GM18498 (cell line): ENCODE measurements around the gene FGF2.
"Not testable (repeated sequence)": the region's sequence is repeated elsewhere in the genome, so short reads cannot be mapped to it uniquely, and the experiment has no call there.

Experiments used
- ATAC-seq: cut with Tn5 transposase; IDR thresholded peaks from one replicate; pipeline ENCODE4 v1.9.1; 2021; ENCODE audit warnings: mild to moderate bottlenecking, moderate library complexity; ENCODE audit not compliant: unreplicated experiment

FGF2 gene

DNA sequence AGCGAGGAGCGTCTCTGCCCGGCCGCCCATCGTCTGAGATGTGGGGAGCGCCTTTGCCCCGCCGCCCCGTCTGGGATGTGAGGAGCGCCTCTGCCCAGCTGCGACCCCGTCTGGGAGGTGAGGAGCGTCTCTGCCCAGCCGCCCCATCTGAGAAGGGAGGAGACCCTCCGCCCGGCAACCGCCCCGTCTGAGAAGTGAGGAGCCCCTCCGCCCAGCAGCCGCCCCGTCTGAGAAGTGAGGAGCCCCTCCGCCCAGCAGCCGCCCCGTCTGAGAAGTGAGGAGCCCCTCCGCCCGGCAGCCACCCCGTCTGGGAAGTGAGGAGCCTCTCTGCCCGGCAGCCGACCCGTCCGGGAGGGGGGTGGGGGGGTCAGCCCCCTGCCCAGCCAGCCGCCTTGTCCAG lies 14.8 kb upstream of the FGF2 start:
- not testable (repeated sequence) for ATAC-seq

DNA sequence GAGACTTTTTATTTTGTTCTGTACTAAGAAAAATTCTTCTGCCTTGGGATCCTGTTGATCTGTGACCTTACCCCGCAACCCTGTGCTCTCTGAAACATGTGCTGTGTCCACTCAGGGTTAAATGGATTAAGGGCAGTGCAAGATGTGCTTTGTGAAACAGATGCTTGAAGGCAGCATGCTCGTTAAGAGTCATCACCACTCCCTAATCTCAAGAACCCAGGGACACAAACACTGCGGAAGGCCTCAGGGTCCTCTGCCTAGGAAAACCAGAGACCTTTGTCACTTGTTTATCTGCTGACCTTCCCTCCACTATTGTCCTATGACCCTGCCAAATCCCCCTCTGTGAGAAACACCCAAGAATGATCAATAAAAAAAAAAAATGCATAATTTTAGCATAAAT lies 13.8 kb upstream of the FGF2 start:
- ATAC-seq = not testable (repeated sequence)

DNA sequence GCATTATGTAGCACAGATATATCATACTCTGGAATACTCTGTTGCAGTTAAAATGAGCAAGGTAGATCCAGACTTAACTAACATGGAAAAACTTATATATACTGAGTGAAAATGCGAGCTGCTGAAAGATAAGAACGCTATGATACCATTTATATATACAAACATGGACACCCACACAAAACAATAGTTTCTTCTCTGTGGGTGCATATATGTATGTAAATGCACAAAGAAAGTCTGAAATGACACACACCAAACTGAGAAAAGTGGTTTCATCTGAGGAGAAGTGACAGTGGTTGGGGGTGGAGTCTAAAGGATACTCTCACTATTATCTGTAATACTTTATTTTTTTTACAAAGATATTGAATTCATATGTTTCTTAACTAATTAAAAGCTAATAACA lies 12.2 kb upstream of the FGF2 start:
- peak; percentile 99 for ATAC-seq

DNA sequence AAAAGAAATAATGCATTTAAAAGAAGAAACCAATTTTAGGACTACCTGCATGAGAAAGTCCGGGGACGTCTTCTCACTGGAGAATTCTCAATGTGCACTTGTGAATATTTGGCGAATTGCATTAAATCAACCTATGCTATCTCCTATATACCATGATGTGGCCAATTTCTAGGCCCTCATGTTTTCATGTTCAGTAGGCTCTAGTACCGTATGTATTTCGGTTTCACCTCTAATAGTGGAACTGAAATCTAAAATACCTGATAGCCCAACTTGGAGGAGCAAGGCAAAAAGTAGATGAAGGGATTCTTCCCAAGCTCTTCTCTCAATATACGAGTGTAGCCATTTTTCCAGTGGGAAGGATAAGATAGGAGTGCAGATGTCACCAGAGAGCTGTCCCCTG lies 11.4 kb upstream of the FGF2 start:
- peak; percentile 47 for ATAC-seq

DNA sequence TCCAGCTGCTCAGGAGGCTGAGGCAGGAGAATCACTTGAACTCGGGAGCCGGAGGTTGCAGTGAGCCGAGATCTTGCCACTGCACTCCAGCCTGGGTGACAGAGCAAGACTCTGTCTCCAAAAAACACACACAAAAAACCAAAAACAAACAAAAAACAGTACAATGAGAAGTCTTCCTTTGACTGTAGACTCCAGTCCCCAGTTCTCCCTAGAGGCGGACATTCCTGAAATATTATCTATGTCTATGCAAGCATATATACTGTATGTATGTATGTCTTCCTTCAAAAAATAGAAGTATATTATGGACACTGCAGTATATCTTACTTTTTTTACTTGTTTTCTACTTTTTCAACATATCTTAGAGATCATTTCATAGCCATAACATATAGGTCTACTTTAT lies 10.2 kb upstream of the FGF2 start:
- no peak for ATAC-seq

DNA sequence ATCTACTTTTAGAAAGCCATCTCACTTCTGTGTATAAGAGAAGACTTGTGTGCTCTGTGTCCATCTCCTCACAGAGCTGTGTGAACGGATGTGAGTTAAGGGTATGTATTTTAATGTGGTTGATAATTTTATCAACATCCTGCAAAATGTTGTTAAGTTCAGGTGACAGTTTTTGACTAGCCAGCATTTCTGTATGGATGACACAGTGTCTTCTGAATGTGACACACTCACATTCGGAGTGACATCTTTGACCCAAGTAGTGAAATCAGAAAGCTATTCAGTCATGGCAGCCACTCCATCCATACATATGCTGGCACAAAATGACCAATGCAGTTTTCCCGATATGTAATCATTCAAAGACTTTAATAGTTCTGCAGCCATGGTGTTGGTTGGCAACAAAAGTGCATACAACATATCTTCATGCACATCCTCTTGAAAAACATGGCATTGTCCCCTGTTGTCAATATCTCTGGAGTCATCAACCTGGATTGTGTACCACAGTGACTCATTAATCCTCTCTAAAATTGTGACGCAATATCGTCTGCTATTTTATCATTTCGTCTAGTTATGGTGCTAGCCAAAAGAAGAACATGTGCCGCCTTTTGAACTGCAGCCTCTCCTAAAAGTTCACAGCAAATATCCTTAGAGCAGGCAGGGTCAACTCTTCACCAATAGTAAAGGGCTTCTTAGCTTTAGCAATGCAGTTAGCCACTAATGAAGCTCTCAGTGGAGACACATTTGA lies 6.8 kb upstream of the FGF2 start:
- ATAC-seq = no peak

DNA sequence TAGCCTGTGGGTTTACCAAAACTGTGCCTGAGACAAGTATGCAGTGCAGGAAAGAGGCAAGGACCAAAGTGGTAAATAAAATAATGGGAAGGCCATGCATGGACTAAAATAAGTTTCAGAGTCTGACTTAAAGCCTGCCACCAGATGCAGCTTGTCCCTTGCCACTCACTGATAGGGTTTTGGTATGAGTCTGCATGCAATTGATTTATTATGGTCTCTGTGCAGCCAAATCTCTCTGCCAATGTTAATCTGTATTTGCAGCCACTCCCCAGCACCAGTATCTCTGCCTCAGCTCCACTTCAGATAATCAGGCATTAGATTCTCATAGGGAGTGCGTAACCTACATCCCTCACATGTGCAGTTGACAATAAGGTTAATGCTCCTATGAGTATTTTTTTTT lies 5.5 kb upstream of the FGF2 start:
- ATAC-seq = no peak

DNA sequence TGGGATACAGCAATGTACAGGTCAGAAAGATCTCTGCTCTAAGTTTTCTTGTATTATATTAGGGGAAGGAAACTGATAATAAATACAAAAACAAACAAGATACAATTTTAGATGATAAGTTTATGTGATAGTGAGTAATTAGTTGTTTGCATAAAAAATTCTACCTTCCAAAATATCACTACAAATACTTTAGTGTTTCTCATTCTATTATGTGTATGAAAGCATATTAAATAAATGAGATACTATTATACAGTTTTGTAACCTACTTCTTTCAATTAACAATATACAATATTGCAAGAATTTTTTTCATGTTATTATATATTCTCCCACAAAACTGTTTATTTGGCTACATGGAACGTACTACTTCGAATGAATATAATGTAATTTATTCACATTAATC lies 4.2 kb upstream of the FGF2 start:
- no peak for ATAC-seq

DNA sequence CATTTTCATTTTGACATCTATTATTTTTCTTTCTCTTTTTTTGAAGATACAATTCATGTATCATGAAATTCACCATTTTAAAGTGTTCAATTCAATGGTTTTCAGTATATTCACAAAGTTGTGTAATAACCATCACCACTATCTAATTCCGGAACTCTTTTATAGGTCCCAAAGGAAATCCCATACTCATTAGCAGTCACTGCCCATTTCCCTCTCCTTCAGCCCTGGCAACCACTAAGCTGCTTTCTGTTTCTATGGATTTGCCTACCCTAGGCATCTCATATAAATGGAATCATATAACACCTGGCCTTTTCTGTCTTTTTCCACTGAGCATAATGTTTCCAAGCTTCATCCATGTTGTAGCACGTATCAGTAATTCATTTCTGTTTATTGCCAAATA lies 3.2 kb upstream of the FGF2 start:
- ATAC-seq = no peak

DNA sequence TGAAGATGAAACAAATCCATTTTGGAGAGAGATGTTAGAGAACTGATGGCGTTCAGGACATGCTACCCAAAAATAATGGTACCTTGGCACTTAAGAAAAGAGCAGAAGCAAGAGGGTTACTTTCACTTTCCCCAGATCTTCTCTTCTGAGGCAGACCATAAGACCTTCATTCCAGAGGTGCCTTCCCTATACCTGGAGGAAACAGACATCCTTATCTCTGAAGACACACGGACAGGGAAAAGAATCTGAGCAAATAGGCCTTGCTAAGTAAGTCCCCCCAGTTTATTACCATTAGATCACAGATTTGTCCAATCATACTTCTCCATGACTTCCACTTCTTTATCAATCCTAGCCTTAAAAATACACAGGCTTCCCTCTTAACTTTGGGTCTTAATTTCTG lies 2.0 kb upstream of the FGF2 start:
- ATAC-seq = no peak

DNA sequence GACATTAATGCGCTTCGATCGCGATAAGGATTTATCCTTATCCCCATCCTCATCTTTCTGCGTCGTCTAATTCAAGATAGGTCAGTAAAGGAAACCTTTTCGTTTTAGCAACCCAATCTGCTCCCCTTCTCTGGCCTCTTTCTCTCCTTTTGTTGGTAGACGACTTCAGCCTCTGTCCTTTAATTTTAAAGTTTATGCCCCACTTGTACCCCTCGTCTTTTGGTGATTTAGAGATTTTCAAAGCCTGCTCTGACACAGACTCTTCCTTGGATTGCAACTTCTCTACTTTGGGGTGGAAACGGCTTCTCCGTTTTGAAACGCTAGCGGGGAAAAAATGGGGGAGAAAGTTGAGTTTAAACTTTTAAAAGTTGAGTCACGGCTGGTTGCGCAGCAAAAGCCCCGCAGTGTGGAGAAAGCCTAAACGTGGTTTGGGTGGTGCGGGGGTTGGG lies 528 bp upstream of the FGF2 start:
- no peak for ATAC-seq

DNA sequence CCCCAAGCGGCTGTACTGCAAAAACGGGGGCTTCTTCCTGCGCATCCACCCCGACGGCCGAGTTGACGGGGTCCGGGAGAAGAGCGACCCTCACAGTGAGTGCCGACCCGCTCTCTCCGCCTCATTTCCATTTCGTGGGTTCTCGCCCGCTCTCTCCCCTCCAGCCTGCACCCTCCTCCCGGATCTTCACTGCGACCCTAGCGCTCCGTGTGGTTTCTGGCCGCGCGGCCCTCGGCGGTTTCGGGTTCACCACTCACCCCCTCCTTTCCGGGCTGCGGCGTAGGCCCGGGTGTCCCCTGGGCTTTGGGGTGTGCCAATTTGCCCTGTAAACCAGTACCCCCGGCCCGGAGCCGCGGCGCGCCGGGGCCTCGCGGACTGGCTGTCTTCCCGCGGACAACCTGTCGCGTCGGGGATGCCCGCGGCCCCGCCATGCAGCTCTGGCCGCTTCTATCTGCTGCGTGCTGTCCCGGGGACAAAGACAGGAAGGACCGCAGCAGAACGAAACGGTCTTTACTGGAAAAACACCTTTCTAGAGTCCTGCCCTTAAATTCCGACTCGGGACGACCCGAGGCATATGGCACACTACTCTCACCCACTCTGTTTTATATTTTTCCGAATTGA lies 737 bp downstream of the FGF2 start:
- peak; percentile 61 for ATAC-seq

DNA sequence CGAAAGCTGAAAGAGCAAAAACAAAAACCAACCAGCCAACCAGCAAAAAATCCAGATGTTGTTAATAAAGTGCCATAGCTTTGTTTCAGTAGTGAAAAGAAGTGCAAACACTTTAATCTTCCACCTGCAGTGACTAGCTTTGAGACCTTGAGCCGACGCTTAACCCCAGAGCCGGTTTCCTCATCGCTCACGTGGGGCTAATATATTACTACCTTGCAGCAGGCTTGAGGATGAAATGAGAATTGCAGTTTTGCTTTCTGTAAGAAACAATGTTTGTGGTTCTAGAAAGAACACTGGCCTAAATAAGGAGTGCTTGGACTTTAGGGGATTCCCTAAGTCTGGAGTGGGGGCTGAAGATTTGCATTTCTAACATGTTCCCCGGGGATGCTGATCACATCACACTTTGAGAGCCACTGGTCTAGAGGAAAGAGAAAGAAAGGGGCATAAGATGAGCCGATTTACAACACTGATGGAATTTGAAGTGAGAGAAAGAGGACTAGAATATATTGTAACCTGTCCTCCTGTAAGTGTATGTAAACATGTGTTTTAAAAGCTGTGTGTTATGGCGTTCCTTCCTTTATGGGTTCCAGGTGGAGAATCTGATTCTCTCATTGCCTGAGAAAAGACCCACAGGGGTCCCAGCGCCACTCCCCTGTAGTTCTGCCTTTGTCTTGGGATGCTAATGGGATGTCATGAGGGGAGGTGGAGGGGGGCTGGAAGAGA lies 1.4 kb downstream of the FGF2 start:
- ATAC-seq = peak; percentile 84

DNA sequence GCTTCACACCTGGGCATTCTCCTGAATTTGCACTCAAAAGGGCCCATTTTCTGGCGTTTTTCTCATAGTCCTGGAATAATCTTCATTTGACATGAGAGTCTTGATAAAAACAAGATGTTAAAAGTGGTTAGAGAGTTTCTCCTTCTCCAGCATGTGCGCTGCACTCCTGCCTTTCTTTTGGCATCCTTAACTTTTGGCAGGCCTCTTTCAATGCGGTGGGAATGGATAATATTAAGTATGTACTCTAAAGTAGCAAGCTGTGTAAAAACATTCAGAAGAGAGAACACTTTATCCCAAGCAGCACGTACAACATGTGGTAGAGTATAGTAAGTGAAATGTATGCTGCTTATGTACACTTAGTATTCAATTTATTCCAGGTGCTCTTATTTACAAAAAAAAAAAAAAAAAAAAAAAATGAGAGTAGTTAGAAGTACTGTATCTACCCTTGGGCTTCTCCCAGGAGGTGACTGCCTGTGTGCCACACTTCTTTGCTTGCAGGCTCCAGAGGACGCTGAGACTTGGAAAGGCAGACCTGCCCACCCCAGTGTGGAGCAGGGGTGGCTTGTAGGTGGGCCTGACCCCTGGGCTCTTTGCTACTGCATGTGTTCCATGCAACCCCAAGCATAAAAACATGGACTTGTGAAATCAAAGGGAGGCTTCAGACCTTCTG lies 3.9 kb downstream of the FGF2 start:
- no peak for ATAC-seq

DNA sequence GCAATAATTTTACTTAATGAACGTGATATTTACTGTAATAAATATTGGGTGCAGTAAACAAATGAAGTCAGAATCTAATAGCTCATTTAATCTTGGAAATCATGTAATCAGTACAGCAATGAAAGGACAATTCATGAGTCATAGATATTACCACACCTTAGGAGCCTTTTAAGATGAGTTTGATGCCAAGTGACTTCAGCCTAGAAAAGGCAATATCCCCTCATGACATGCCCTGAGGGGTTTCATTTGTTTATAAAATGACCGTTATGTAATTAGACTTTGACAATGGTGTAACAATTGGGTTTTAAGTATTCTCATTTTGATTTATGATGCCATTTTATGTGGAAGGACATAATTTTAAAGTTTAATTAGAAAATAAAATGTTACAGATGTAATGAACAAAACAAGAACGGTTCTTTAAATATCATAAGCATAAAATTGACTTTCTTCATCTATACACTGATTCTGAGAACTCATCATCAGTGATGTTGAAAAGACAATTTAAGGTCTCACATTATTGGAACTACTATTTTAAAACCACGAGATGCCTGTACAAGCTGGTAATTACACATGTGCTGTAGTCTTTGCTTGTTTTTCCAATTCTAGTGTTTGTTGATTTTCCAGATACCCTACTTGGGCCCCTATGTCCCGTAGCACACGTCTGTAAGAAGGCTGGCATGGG lies 5.0 kb downstream of the FGF2 start:
- ATAC-seq = no peak

DNA sequence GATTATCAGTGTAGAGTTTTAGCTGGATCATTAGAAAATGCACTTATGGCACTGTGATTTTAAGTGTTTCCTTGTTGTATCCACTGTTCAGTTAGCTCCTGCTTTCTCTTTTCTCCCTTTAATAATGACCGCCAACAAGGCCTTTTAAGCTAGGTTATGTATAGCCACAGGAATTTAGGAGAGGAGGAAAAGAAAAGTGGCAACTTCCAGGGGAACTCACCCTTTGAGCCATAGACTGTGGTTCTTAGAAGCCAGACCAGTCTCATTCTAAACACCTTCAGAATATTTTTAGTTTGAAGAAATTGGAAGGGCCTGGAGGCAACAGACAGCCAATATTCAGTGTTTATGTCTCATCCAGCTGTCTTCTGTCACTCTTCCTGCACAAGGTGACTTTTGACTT lies 6.1 kb downstream of the FGF2 start:
- ATAC-seq = no peak

DNA sequence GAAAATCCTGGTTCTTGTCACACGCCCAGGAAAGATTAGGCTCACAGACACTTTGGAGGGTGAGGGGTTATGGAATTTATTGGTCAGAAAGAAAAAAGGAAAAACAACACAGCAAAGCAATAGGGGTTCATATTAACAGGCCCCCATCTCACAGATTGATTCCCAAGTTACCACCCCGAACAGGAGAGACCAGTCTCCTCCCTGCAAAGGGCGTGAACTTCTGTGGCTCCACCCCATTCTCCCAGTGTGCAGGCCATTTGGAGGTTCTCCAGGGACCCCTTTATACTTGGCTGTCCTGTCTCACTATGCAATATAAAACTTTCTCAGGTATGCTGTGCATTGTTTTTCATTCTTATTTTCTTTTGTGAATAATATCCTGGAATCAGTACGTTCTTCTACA lies 7.4 kb downstream of the FGF2 start:
- ATAC-seq = no peak

DNA sequence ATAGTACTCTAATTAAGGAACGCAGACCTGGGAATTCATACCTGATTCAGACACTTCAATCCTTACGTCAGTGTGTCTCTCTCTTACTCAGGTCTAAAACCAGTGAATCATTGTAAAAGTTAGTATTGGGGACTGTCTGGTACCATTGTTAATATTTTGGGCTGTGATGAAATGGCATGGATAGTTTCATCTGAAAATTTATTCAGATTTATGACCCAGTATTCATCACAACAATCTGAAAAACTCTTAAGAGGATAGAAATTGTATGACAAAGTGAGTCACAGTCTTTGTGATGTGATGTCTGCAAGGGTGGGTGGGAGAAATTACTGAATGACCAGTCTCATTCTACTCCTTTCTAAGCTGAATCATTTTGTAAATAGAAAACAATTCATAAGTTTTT lies 10.3 kb downstream of the FGF2 start:
- ATAC-seq = no peak

DNA sequence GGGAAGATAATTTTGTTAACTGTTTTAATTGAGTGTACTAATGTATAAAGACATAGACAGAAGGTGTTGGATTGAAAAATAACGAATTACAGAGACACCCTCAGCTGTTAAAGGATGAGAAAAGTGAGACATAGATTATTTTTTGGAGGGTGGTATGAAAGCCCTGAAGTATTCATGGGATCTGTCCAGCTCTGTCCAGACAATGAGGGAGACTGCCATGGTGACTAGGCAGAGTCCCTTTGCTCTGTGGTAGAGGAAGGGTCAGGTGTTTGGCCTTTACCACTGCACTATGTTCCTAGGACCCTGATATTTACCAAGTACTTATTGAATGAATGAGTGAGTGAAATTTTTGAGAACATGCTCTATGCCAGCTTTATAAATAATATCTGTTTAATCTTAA lies 11.4 kb downstream of the FGF2 start:
- no peak for ATAC-seq

DNA sequence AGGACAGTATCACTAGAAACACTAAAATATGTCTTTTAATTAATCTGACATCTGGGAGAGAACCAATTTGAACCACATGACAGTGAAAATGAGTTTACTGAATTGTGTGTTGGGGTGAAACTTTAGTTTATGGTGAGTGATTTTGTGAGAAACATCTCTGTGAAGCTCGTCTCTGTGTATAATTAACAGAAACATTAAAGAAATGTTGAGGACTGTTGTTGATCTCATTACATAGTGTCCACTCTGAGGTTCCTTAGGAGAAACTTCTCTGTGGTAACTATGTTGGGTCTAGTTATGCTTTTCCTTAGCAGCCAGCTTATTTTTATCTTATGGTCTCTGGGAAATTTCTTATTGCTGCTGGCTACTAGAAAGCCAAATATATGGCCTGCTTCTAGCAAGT lies 15.8 kb downstream of the FGF2 start:
- ATAC-seq = no peak

DNA sequence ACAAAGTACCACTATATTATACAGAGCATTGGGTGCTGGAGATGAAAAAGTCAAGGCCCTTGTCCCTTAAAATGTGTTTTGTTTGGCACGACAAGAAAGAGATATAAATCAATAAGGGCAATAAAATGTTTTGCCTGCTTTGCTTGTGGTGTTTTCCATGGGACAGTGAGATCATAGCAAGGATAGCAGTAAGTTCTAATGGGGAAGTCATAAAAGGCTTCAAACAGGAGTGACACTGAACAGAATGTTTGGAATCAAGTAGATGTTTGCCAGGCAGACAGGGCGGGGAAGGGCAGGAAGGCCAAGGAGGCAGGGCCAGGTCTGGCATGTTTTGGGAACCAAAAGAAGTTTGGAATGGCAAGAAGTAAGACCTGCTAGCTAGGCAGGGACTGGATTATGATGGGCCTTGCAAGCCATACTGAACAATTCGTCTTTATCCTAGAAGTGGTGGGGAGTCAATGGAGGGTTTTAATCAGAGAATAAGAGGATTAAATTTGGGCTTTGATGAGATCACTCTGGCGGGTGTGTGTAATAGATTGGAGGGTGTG lies 16.4 kb downstream of the FGF2 start:
- ATAC-seq = no peak
